Measurements from ENCODE around the gene POLR1A. TPM values are rescaled to one million over a fixed set of nuclear protein-coding genes. Genes with fewer than 3 reads are reported as not detected.
A peak's percentile ranks its signal among the peaks of the same experiment; 100 is the strongest.

The POLR1A gene
- total and polyA plus RNA-seq, 4 experiments from 2014 or later, result 0.87 to 25.8 (median 13.5) TPM

DNA sequence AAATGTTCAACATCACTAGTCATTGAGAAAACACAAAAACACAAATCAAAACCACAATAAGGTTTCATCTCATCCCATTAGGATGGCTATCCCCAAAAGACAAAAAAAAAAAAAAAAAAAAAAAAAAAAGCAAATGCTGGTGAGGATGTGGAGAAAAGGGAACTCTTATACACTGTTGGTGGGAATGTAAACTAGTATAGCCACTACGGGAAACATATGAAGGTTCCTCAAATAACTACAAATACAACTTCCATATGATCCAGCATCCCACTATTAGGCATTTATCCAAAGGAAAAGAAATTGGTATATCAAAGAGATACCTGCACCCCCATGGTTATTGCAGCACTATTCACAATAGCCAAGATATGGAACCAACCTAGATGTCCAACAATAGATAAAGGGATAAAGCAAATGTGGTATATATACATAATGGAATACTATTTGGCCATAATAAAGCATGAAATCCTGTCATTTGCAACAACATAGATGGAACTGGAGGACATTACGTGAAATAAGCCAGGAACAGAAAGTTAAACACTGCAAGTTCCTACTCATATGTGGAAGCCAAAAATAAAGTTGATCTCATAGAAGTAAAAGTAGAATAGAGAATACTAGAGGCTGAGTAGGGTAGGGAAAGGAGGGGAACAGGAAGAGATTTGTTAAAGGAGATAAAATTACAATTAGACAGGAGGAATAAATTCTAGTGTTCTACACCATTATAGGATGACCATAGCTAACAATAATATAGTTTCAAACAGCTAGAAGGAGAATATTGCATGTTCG, 8.4 kb downstream of the POLR1A start:
- Mint-ChIP-seq H3K36me3 (peaks cover 45 to 70% of the 10 kb centered on the region in 2 donors), H3K27me3 (no peaks in the 10 kb centered on the region), H3K9me3 (no peaks in the 10 kb centered on the region), H3K4me1 (peaks cover 12 to 21% (median 16%) of the 10 kb centered on the region in 4 donors), H3K27ac (peak overlapping the region in 3 of 7 donors; percentile 6 to 82 (median 64)), H3K4me3 (no peak overlapping the region)
- intact Hi-C loops (cut with micrococcal nuclease), result no loop called here
- POLR2A ChIA-PET (ENCODE audit: partially characterized antibody), result interaction anchor here (0.7 kb wide), 1 partner anchor 344 kb away, joined by 3 read pairs; the partner anchor contains the start of gene KDM3A
- DNase-seq, result no peak
- no peaks in the 10 kb centered on the region for H3K4me1 ChIP-seq (ENCODE audit: insufficient read depth, low read length)
- CTCF ChIA-PET (ENCODE audit: partially characterized antibody), result interaction anchor here (1.1 to 1.8 kb wide), 2 partner anchors 17 to 29 kb away, joined by 4 to 6 read pairs; no protein-coding TSS in a partner anchor
- H3K27ac ChIP-seq (ENCODE audit: low read depth, low read length), result no peak overlapping the region
- H3K36me3 ChIP-seq (ENCODE audit: insufficient read depth, low read length), result peaks cover 15% of the 10 kb centered on the region
- H3K9me3 ChIP-seq (ENCODE audit: control insufficient read depth in 1 of 2, low read length in 2 of 2), result no peaks in the 10 kb centered on the region
- no peaks in the 10 kb centered on the region for H3K27me3 ChIP-seq (ENCODE audit: insufficient read depth, low read length)
- no peak overlapping the region for H3K4me3 ChIP-seq (ENCODE audit: low read length in 2 of 2)

GRCh38 chr2:86094229-86094628, 11.5 kb downstream of the POLR1A start:
- ChIA-PET POLR2A (ENCODE audit: partially characterized antibody) (no interaction called here), CTCF (ENCODE audit: partially characterized antibody) (no interaction called here)
- Histone ChIP-seq H3K4me3 (ENCODE audit: low read length in 2 of 2) (no peak overlapping the region), H3K9me3 (ENCODE audit: control insufficient read depth in 1 of 2, low read length in 2 of 2) (no peaks in the 10 kb centered on the region), H3K27me3 (ENCODE audit: insufficient read depth, low read length) (no peaks in the 10 kb centered on the region), H3K27ac (ENCODE audit: low read depth, low read length) (no peak overlapping the region), H3K4me1 (ENCODE audit: insufficient read depth, low read length) (no peaks in the 10 kb centered on the region), H3K36me3 (ENCODE audit: insufficient read depth, low read length) (peaks cover 25% of the 10 kb centered on the region)
- Mint-ChIP-seq H3K4me3 (no peak overlapping the region), H3K36me3 (peaks cover 50 to 66% of the 10 kb centered on the region in 2 donors), H3K27ac (no peak overlapping the region), H3K9me3 (no peaks in the 10 kb centered on the region), H3K4me1 (peaks cover 4 to 14% (median 9%) of the 10 kb centered on the region in 4 donors), H3K27me3 (no peaks in the 10 kb centered on the region)
- DNase-seq, result no peak
- intact Hi-C loops (cut with micrococcal nuclease), result no loop called here

- H3K27me3 Mint-ChIP-seq, result no peaks in the 10 kb centered on the region
- POLR2A ChIA-PET (ENCODE audit: partially characterized antibody), result interaction anchor here (1.4 kb wide), 1 partner anchor 18 kb away, joined by 5 read pairs; the partner anchor contains the start of genes POLR1A and PTCD3
- no peak overlapping the region for H3K27ac ChIP-seq (ENCODE audit: low read depth, low read length)
- no peak overlapping the region for H3K4me3 ChIP-seq (ENCODE audit: low read length in 2 of 2)
- no peaks in the 10 kb centered on the region for H3K9me3 ChIP-seq (ENCODE audit: control insufficient read depth in 1 of 2, low read length in 2 of 2)
- no peak for DNase-seq
- no peaks in the 10 kb centered on the region for H3K4me1 ChIP-seq (ENCODE audit: insufficient read depth, low read length)
- no peak overlapping the region for H3K27ac Mint-ChIP-seq
- intact Hi-C loops (cut with micrococcal nuclease), result no loop called here
- H3K4me1 Mint-ChIP-seq, result peaks cover 0 to 1% (median 0%) of the 10 kb centered on the region in 4 donors
- no peaks in the 10 kb centered on the region for H3K9me3 Mint-ChIP-seq
- peaks cover 28 to 40% of the 10 kb centered on the region in 2 donors for H3K36me3 Mint-ChIP-seq
- peaks cover 31% of the 10 kb centered on the region for H3K36me3 ChIP-seq (ENCODE audit: insufficient read depth, low read length)
- no peaks in the 10 kb centered on the region for H3K27me3 ChIP-seq (ENCODE audit: insufficient read depth, low read length)
- H3K4me3 Mint-ChIP-seq, result no peak overlapping the region
- CTCF ChIA-PET (ENCODE audit: partially characterized antibody), result interaction anchor here (1.0 to 2.6 kb wide), 5 partner anchors 8 to 450 kb away, joined by 3 to 11 read pairs (median 8); partner anchors contain the start of gene ST3GAL5
Observed at GRCh38 chr2:86087936-86088850, 17.5 kb downstream of the POLR1A start.

- Histone ChIP-seq H3K4me3 (ENCODE audit: low read length in 2 of 2) (no peak overlapping the region), H3K27ac (ENCODE audit: low read depth, low read length) (no peak overlapping the region), H3K4me1 (ENCODE audit: insufficient read depth, low read length) (peaks cover 21% of the 10 kb centered on the region), H3K27me3 (ENCODE audit: insufficient read depth, low read length) (no peaks in the 10 kb centered on the region), H3K36me3 (ENCODE audit: insufficient read depth, low read length) (peaks cover 7% of the 10 kb centered on the region), H3K9me3 (ENCODE audit: control insufficient read depth in 1 of 2, low read length in 2 of 2) (no peaks in the 10 kb centered on the region)
- H3K27me3 Mint-ChIP-seq, result no peaks in the 10 kb centered on the region
- ChIA-PET CTCF (ENCODE audit: partially characterized antibody) (interaction anchor here (8.1 to 11.5 kb wide), 2 partner anchors 194 to 259 kb away, joined by 199 to 548 read pairs; partner anchors contain the start of gene ST3GAL5), POLR2A (ENCODE audit: partially characterized antibody) (interaction anchor here (1.2 to 1.3 kb wide), 2 partner anchors 47 to 255 kb away, joined by 3 read pairs; no protein-coding TSS in a partner anchor)
- peaks cover 15 to 40% (median 29%) of the 10 kb centered on the region in 4 donors for H3K4me1 Mint-ChIP-seq
- H3K36me3 Mint-ChIP-seq, result peaks cover 10 to 29% of the 10 kb centered on the region in 2 donors
- DNase-seq, result no peak
- H3K27ac Mint-ChIP-seq, result peak overlapping the region in 3 of 7 donors; percentile 3 to 77 (median 55)
- no peaks in the 10 kb centered on the region for H3K9me3 Mint-ChIP-seq
- intact Hi-C loops (cut with micrococcal nuclease), result no loop called here
- H3K4me3 Mint-ChIP-seq, result no peak overlapping the region
Observed at GRCh38 chr2:86082756-86083155, 22.9 kb downstream of the POLR1A start.

DNA sequence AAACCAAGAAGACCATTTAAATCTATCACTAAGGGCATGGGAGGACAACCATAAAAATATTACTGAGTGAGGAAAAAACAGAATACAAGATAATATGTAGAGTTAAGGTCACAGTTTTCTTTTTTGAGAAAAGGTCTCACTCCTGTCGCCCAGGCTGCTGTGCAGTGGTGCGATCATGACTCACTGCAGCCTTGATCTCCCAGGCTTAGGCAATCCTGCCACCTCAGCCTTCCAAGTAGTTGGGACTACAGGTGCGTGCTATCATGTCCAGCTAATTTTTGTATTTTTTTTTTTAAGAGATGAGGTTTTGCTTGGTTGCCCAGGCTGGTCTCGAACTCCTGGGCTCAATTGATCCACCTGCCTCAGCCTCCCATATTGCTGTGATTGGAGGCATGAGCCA, 24.0 kb downstream of the POLR1A start:
- Mint-ChIP-seq H3K36me3 (peaks cover 17 to 31% of the 10 kb centered on the region in 2 donors), H3K4me3 (no peak overlapping the region), H3K9me3 (no peaks in the 10 kb centered on the region), H3K27ac (peak overlapping the region in 6 of 7 donors; percentile 8 to 96 (median 74)), H3K27me3 (no peaks in the 10 kb centered on the region), H3K4me1 (peaks cover 15 to 49% (median 34%) of the 10 kb centered on the region in 4 donors)
- no peak overlapping the region for H3K4me3 ChIP-seq (ENCODE audit: low read length in 2 of 2)
- no peaks in the 10 kb centered on the region for H3K9me3 ChIP-seq (ENCODE audit: control insufficient read depth in 1 of 2, low read length in 2 of 2)
- ChIA-PET POLR2A (ENCODE audit: partially characterized antibody) (interaction anchor here (0.7 to 1.3 kb wide), 3 partner anchors 45 to 254 kb away, joined by 3 to 4 read pairs (median 3); partner anchors contain the start of gene ST3GAL5), CTCF (ENCODE audit: partially characterized antibody) (interaction anchor here (0.9 to 11.5 kb wide), 3 partner anchors 63 to 258 kb away, joined by 3 to 548 read pairs (median 199); partner anchors contain the start of gene ST3GAL5)
- intact Hi-C loops (cut with micrococcal nuclease), result loop anchor here (2.0 kb wide), 1 partner anchor 15 kb away; no protein-coding TSS in a partner anchor
- H3K27me3 ChIP-seq (ENCODE audit: insufficient read depth, low read length), result no peaks in the 10 kb centered on the region
- no peak for DNase-seq
- H3K27ac ChIP-seq (ENCODE audit: low read depth, low read length), result no peak overlapping the region
- peaks cover 21% of the 10 kb centered on the region for H3K4me1 ChIP-seq (ENCODE audit: insufficient read depth, low read length)
- peaks cover 8% of the 10 kb centered on the region for H3K36me3 ChIP-seq (ENCODE audit: insufficient read depth, low read length)

GRCh38 chr2:86079981-86080911, 25.4 kb downstream of the POLR1A start:
- Histone ChIP-seq H3K4me3 (ENCODE audit: low read length in 2 of 2) (no peak overlapping the region), H3K27ac (ENCODE audit: low read depth, low read length) (peak overlapping the region; percentile 64), H3K9me3 (ENCODE audit: control insufficient read depth in 1 of 2, low read length in 2 of 2) (no peaks in the 10 kb centered on the region), H3K4me1 (ENCODE audit: insufficient read depth, low read length) (peaks cover 21% of the 10 kb centered on the region), H3K27me3 (ENCODE audit: insufficient read depth, low read length) (no peaks in the 10 kb centered on the region), H3K36me3 (ENCODE audit: insufficient read depth, low read length) (peaks cover 8% of the 10 kb centered on the region)
- ChIA-PET CTCF (ENCODE audit: partially characterized antibody) (interaction anchor here (0.8 to 11.5 kb wide), 48 partner anchors 9 to 443 kb away, joined by 3 to 548 read pairs (median 4); partner anchors contain the start of genes POLR1A, PTCD3 and ST3GAL5), POLR2A (ENCODE audit: partially characterized antibody) (interaction anchor here (0.8 to 5.3 kb wide), 17 partner anchors 16 to 753 kb away, joined by 3 to 60 read pairs (median 6); partner anchors contain the start of genes KDM3A, POLR1A, PTCD3 and RNF181)
- intact Hi-C loops (cut with micrococcal nuclease), result loop anchor here (1.0 to 2.0 kb wide), 5 partner anchors 13 to 330 kb away; no protein-coding TSS in a partner anchor
- H3K27me3 Mint-ChIP-seq, result no peaks in the 10 kb centered on the region
- H3K36me3 Mint-ChIP-seq, result peaks cover 22 to 33% of the 10 kb centered on the region in 2 donors
- peak overlapping the region in 7 of 8 donors; percentile 18 to 74 (median 57) for H3K4me3 Mint-ChIP-seq
- H3K9me3 Mint-ChIP-seq, result no peaks in the 10 kb centered on the region
- peak overlapping the region; percentile 85 to 96 (median 95) for H3K27ac Mint-ChIP-seq
- peaks cover 15 to 54% (median 37%) of the 10 kb centered on the region in 4 donors for H3K4me1 Mint-ChIP-seq
- peak; percentile 79 to 87 (median 82) for DNase-seq

Measured in CD4-positive, alpha-beta memory T cell (primary cell).